D721Med (cell line): ENCODE measurements around the gene IRS2.

ENCODE experiments used
- DNase-seq: peaks from one replicate; pipeline ENCODE4 v3.0.0; 2011; ENCODE audit warnings: low spot score; ENCODE audit not compliant: insufficient read length
- FAIRE-seq: peaks from 2 replicates; lab custom pipeline; 2011; peaks lifted over from hg19 to GRCh38; lab: Jason Lieb, UNC
- TF ChIP-seq, protein P1 (sequence below): IDR thresholded peaks from 2 replicates; pipeline ENCODE4 v1.5.1; 2012; ENCODE audit warnings: mild to moderate bottlenecking, control low read depth; ENCODE audit not compliant: insufficient read depth; ENCODE audit errors: missing control alignments

Gene IRS2

DNA sequence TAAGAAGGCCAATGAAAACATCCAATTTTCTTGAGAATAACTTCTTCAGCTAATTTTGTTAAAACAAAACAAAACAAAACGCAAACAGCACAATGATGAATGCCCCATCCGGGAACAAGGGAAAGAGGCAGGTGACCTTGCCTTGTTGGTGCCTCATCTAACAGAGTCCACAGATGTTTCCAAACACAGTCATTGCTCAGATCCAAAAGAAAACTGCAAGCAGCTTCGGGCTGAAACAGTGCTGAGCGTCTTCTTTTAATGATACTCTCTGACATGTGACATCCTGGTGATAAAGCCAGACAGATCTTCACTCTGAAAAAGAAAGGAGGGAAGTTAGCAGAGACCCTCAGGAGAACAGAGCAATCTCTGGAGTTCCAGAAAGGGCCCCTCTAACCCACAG lies 30.4 kb downstream of the IRS2 start:
- FAIRE-seq (no peak), DNase-seq (no peak)

DNA sequence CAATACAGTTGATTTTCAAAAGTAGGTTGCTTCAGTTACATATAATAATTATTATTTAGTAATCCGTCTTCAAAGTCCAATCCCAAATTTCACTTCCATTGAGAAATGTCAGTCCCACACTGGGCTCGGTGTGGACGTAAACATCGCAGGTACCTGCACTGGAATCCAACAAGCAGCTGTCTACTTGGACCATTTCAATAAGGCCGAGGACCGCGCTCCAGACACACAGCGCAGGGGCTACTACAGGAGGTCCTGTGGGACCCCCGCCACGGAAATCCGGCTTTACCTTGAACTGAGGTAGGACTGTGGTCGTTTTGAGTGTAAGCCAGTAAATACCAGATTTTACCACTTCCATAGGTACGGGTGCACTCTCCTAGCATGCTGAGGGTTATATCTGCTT lies 30.8 kb downstream of the IRS2 start:
- FAIRE-seq (no peak), DNase-seq (no peak)
- TF ChIP-seq, protein P1, sequence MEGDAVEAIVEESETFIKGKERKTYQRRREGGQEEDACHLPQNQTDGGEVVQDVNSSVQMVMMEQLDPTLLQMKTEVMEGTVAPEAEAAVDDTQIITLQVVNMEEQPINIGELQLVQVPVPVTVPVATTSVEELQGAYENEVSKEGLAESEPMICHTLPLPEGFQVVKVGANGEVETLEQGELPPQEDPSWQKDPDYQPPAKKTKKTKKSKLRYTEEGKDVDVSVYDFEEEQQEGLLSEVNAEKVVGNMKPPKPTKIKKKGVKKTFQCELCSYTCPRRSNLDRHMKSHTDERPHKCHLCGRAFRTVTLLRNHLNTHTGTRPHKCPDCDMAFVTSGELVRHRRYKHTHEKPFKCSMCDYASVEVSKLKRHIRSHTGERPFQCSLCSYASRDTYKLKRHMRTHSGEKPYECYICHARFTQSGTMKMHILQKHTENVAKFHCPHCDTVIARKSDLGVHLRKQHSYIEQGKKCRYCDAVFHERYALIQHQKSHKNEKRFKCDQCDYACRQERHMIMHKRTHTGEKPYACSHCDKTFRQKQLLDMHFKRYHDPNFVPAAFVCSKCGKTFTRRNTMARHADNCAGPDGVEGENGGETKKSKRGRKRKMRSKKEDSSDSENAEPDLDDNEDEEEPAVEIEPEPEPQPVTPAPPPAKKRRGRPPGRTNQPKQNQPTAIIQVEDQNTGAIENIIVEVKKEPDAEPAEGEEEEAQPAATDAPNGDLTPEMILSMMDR, result no peak

More for the DNA sequence above, 30.4 kb downstream of the IRS2 start:
- TF ChIP-seq, protein P1, result no peak

DNA sequence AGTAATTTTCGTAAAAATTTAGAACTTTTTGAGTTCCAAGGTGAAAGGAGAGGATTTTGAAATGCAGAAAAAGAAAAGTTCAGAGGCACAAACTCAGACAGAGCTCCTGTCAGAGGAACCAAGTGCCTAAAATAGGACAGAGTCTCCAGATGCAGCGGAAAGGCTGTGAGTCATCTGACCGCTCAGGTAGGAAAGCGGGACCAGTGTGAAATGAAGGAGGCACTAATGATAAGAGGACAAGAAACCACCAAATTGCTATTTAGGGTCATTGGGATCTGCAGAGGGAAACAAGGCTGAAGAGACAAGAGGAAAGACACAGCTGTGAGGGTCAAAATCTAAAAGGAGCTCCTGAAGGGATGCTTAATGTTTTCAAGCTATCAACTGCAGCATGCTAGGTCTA lies 34.9 kb downstream of the IRS2 start:
- TF ChIP-seq, protein P1, result no peak
- FAIRE-seq, result no peak
- no peak for DNase-seq

DNA sequence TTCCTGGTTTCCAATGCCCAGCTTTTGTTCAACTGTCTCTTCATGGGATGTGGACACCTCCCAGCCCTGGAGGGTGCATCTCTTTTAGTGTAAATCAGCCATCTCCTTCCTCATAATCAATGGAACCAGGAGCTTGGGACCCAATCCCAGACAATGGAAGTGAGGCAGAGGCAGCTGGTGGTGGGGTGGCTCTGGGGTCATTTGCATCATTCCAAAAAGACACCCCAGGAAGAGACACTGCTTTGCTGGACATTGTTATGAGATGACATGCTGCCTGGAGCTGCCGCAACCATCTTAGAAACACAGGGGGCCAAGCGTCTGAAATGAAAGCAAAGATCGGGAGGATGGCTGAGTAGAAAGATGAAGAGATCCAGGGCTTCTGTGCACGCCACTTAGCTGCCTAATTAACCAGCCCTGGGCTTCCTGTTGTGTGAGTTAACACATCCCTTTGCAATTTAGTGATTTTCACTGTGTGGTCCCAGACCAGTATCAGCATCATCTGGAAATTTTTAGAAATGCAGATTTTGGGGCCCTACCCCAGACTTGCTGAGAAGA lies 36.1 kb downstream of the IRS2 start:
- TF ChIP-seq, protein P1, result no peak

DNA sequence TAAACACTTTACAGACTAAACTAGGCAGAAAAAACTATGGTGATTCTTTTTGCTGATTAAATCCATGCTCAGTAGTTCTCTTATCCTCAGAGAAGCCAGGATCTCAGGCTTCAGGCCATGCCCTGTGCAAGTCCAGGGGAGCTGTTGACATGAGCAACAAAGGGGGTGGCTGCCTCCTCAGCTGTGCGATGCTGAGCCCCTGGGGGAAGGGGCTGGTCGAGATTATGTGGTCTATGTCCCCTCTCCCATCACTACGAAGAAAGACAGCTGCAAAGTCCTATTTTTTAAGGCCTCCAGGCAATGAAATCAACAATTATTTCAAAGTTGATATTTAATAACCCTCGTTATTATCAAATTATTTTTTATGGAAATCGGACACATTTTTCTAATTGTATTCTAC lies 37.0 kb downstream of the IRS2 start:
- FAIRE-seq (no peak), DNase-seq (no peak)
- TF ChIP-seq, protein P1, result no peak

More for the DNA sequence above, 36.1 kb downstream of the IRS2 start:
- no peak for FAIRE-seq
- DNase-seq, result no peak

DNA sequence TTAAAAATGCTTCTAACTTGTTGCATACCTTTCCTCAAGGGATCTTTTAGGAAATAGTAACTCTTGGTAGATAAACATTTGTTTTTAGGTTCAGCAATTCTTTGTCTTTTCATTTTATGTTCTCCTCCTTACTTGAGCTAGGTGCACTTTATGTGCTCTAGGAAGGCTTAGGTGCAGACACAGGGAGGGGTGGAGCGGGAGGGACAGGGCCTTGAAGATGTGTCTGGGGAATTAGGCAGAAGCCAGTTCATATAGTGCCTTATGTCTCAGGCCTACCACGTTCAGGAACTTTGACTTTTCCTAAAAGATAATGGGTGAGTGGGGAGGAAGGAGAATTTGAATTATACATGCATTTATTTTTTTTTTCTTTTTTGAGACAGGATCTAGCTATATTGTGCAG lies 37.7 kb downstream of the IRS2 start:
- TF ChIP-seq, protein P1, result no peak
- FAIRE-seq, result no peak
- DNase-seq, result no peak

DNA sequence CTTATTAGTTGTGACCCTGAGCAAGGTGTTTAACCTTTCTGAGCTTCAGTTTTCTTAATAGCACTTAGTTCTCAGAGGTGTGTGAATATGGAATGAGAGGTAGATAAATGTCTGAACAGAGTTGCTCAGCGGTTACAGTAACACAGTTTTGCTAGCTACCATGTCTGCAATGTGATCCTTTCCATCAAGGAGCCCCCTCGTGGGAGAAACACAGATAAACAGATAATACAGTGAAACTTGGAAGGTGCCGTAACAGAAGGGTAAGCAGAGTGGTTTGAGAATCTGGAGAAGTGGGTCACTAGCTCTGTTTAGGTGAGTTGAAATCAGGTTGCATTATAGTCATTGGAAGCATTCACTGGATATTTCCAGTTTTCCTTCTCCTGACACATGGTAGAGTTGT lies 38.9 kb downstream of the IRS2 start:
- FAIRE-seq, result no peak
- TF ChIP-seq, protein P1, result no peak
- DNase-seq, result no peak
